CD4-positive, CD25-positive, alpha-beta regulatory T cell (primary cell): ENCODE data around the gene CSNK1G2. TPM values are rescaled to one million over a fixed set of nuclear protein-coding genes. Genes with fewer than 3 reads are reported as not detected.

Source experiments
- ATAC-seq, 2 donors: fragments of 150-1000 bp; cut with Tn5 transposase; one replicate each; pipeline ENCODE4 v1.10.0; 2021; ENCODE audit warnings: low read depth in 2 of 2, moderate number of reproducible peaks in 2 of 2, moderate library complexity in 1 of 2
- DNase-seq, 3 donors: peaks; one replicate each; pipeline versions ENCODE4 v3.0.0 to v3.0.0-alpha.2; 2012 to 2022; ENCODE audit warnings: mixed read lengths in 1 of 3
- H3K27ac ChIP-seq: one replicate; pipeline ENCODE4 v1.7.0; 2013; ENCODE audit warnings: mild to moderate bottlenecking, low read length; ENCODE audit not compliant: insufficient read depth, poor library complexity, severe bottlenecking
- H3K27me3 ChIP-seq: one replicate; pipeline ENCODE4 v1.7.0; 2013; ENCODE audit warnings: low read length; ENCODE audit not compliant: control insufficient read depth, insufficient read depth
- H3K36me3 ChIP-seq: one replicate; pipeline ENCODE4 v1.7.0; 2013; ENCODE audit warnings: mild to moderate bottlenecking, low read length, moderate library complexity; ENCODE audit not compliant: control insufficient read depth, insufficient read depth
- H3K4me1 ChIP-seq: 2 replicates; pipeline ENCODE4 v1.7.0; 2013; ENCODE audit warnings: mild to moderate bottlenecking, low read length; ENCODE audit not compliant: insufficient read depth, control insufficient read depth, poor library complexity, severe bottlenecking
- H3K4me3 ChIP-seq: one replicate; pipeline ENCODE4 v1.7.0; 2013; ENCODE audit warnings: low read depth, mild to moderate bottlenecking, low read length, moderate library complexity
- H3K9me3 ChIP-seq, 2 experiments: 1 replicate in 1 of 2; 2 replicates in 1 of 2; pipeline ENCODE4 v1.7.0; 2013; ENCODE audit warnings: low read length in 2 of 2, mild to moderate bottlenecking in 1 of 2, moderate library complexity in 1 of 2; ENCODE audit not compliant: control insufficient read depth in 2 of 2
- H3K27ac Mint-ChIP-seq, 3 donors: one replicate each; pipeline ENCODE4 v1.8.0; 2020 to 2022; ENCODE audit warnings: mild to moderate bottlenecking in 3 of 3, mixed read lengths in 3 of 3, moderate library complexity in 2 of 3
- H3K27me3 Mint-ChIP-seq: one replicate; pipeline ENCODE4 v1.8.0; 2022; ENCODE audit warnings: mild to moderate bottlenecking, mixed read lengths
- H3K36me3 Mint-ChIP-seq: one replicate; pipeline ENCODE4 v1.8.0; 2020; ENCODE audit warnings: mixed read lengths
- H3K4me1 Mint-ChIP-seq, 4 donors: one replicate each; pipeline ENCODE4 v1.8.0; 2020 to 2022; ENCODE audit warnings: mixed read lengths in 4 of 4, mild to moderate bottlenecking in 1 of 4
- H3K4me3 Mint-ChIP-seq, 4 donors: one replicate each; pipeline ENCODE4 v1.8.0; 2020 to 2022; ENCODE audit warnings: mild to moderate bottlenecking in 4 of 4, mixed read lengths in 4 of 4, moderate library complexity in 3 of 4
- H3K9me3 Mint-ChIP-seq, 7 donors: one replicate each; pipeline ENCODE4 v1.8.0; 2020 to 2022; ENCODE audit warnings: mixed read lengths in 7 of 7, mild to moderate bottlenecking in 3 of 7, moderate library complexity in 2 of 7
- polyA plus RNA-seq, 4 donors: library from polyadenylated mRNA; unstranded; fragments of 300-500 nt; fragmentation: Illumina TruSeq; gene quantifications; one replicate each; pipeline ENCODE4 v1.2.3, GENCODE V29; 2021
- total RNA-seq: library from RNA; stranded (reverse); gene quantifications from one replicate; pipeline ENCODE4 v1.2.3, GENCODE V29; 2022

The CSNK1G2 gene
- total and polyA plus RNA-seq, 5 donors from 2014 or later = 15.3 to 101 (median 17.9) TPM

DNA sequence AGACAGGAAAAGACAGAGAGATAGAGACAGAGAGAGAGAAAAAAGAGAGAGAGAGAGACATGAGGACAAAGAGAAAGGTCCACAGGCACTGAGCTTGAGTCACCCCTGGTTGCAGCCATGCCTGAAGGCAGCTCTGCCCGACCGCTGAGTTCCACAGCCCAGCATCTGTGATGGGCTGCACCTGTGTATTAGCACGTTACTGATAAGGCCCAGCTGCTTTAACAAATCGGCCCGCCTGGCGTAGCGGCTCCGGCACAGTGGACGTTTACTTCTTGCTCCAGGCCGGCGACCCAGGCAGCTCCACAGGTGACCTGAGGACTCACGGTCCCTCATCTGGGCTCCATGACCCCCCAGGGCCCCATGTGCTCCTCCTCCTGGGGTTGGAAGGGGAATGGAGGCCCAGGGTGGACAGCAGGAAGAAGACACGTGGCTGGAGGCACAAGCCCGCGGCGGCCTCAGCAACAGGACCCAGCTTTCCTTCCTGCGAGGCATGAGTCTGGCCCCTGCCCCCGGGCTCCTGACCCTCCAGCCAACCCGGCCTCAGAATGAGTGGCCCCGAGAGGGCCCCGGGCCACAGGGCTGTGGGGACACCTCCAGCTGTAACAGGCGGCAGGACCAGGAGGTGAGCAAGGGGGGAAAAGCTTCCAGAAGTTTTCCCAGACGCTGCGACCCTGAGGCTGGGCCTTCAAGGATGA lies 3.9 kb upstream of the CSNK1G2 start:
- Mint-ChIP-seq H3K4me1 (peaks cover 6 to 16% (median 12%) of the 10 kb centered on the region in 4 donors), H3K27me3 (peaks cover 12% of the 10 kb centered on the region), H3K9me3 (peaks cover 0 to 4% (median 1%) of the 10 kb centered on the region in 7 donors), H3K36me3 (no peaks in the 10 kb centered on the region), H3K4me3 (peak overlapping the region in 3 of 4 donors; percentile 63 to 73 (median 66)), H3K27ac (peak overlapping the region; percentile 34 to 96 (median 84))
- H3K4me3 ChIP-seq = no peak overlapping the region
- no peaks in the 10 kb centered on the region for H3K9me3 ChIP-seq
- DNase-seq = no peak
- H3K36me3 ChIP-seq = no peaks in the 10 kb centered on the region
- no peaks in the 10 kb centered on the region for H3K27me3 ChIP-seq
- H3K27ac ChIP-seq = no peak overlapping the region
- ATAC-seq = no peak
- peaks cover 7% of the 10 kb centered on the region for H3K4me1 ChIP-seq

DNA sequence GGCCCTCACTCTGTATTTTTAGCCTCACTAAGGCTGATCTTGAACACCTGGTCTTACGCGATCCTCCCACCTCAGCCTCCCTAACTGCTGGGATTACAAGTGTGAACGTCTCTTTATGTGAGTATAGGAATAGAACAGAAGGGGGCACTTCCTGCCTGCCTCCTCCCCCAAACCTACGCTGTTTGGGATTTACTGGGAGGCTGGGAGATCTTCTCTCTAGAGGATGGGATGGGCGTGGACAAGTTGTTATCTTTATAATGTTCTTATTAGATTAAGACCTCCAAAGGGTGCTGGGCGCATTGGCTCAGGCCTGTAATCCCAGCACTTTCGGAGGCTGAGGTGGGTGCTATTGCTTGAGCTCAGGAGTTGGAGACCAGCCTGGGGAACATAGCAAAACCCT lies 2.9 kb upstream of the CSNK1G2 start:
- Mint-ChIP-seq H3K27ac (peak overlapping the region; percentile 35 to 82 (median 48)), H3K4me3 (peak overlapping the region in 2 of 4 donors; percentile 23 to 73), H3K27me3 (peaks cover 12% of the 10 kb centered on the region), H3K9me3 (peaks cover 0 to 4% (median 1%) of the 10 kb centered on the region in 7 donors), H3K4me1 (peaks cover 6 to 21% (median 16%) of the 10 kb centered on the region in 4 donors), H3K36me3 (no peaks in the 10 kb centered on the region)
- Histone ChIP-seq H3K27me3 (no peaks in the 10 kb centered on the region), H3K4me1 (peaks cover 16% of the 10 kb centered on the region), H3K27ac (no peak overlapping the region), H3K9me3 (no peaks in the 10 kb centered on the region), H3K36me3 (no peaks in the 10 kb centered on the region), H3K4me3 (no peak overlapping the region)
- ATAC-seq (no peak), DNase-seq (no peak)

GRCh38 chr19:1942078-1942933 lies 1.3 kb downstream of the CSNK1G2 start:
- peaks cover 12% of the 10 kb centered on the region for H3K27me3 Mint-ChIP-seq
- H3K4me3 ChIP-seq = peak overlapping the region; percentile 76
- H3K4me3 Mint-ChIP-seq = peak overlapping the region; percentile 89 to 97 (median 94)
- peak; percentile 30 to 35 for ATAC-seq
- H3K4me1 Mint-ChIP-seq = peaks cover 6 to 34% (median 16%) of the 10 kb centered on the region in 4 donors
- H3K27me3 ChIP-seq = no peaks in the 10 kb centered on the region
- peak overlapping the region; percentile 95 to 98 (median 95) for H3K27ac Mint-ChIP-seq
- H3K36me3 Mint-ChIP-seq = no peaks in the 10 kb centered on the region
- H3K27ac ChIP-seq = peak overlapping the region; percentile 90
- DNase-seq = peak; percentile 59 to 76 (median 69)
- peaks cover 3% of the 10 kb centered on the region for H3K36me3 ChIP-seq
- H3K9me3 ChIP-seq = no peaks in the 10 kb centered on the region
- H3K9me3 Mint-ChIP-seq = no peaks in the 10 kb centered on the region
- peaks cover 33% of the 10 kb centered on the region for H3K4me1 ChIP-seq

GRCh38 chr19:1942934-1943555 lies 2.1 kb downstream of the CSNK1G2 start:
- Histone ChIP-seq H3K27ac (peak overlapping the region; percentile 90), H3K36me3 (peaks cover 3% of the 10 kb centered on the region), H3K9me3 (no peaks in the 10 kb centered on the region), H3K27me3 (no peaks in the 10 kb centered on the region), H3K4me3 (peak overlapping the region; percentile 68), H3K4me1 (peaks cover 33% of the 10 kb centered on the region)
- Mint-ChIP-seq H3K4me3 (peak overlapping the region; percentile 89 to 97 (median 94)), H3K27ac (peak overlapping the region; percentile 95 to 98 (median 95)), H3K27me3 (peaks cover 12% of the 10 kb centered on the region), H3K36me3 (no peaks in the 10 kb centered on the region), H3K9me3 (no peaks in the 10 kb centered on the region), H3K4me1 (peaks cover 6 to 34% (median 16%) of the 10 kb centered on the region in 4 donors)
- DNase-seq = no peak
- ATAC-seq = no peak

- DNase-seq (no peak), ATAC-seq (no peak)
- Histone ChIP-seq H3K9me3 (no peaks in the 10 kb centered on the region), H3K27ac (peak overlapping the region; percentile 90), H3K36me3 (peaks cover 3% of the 10 kb centered on the region), H3K27me3 (no peaks in the 10 kb centered on the region), H3K4me3 (no peak overlapping the region), H3K4me1 (peaks cover 33% of the 10 kb centered on the region)
- Mint-ChIP-seq H3K27me3 (peaks cover 12% of the 10 kb centered on the region), H3K27ac (peak overlapping the region in 2 of 3 donors; percentile 95 to 98), H3K9me3 (no peaks in the 10 kb centered on the region), H3K4me3 (peak overlapping the region; percentile 89 to 97 (median 94)), H3K4me1 (peaks cover 6 to 37% (median 17%) of the 10 kb centered on the region in 4 donors), H3K36me3 (no peaks in the 10 kb centered on the region)
These were observed 2.7 kb downstream of the CSNK1G2 start for GRCh38 chr19:1943661-1944087.

DNA sequence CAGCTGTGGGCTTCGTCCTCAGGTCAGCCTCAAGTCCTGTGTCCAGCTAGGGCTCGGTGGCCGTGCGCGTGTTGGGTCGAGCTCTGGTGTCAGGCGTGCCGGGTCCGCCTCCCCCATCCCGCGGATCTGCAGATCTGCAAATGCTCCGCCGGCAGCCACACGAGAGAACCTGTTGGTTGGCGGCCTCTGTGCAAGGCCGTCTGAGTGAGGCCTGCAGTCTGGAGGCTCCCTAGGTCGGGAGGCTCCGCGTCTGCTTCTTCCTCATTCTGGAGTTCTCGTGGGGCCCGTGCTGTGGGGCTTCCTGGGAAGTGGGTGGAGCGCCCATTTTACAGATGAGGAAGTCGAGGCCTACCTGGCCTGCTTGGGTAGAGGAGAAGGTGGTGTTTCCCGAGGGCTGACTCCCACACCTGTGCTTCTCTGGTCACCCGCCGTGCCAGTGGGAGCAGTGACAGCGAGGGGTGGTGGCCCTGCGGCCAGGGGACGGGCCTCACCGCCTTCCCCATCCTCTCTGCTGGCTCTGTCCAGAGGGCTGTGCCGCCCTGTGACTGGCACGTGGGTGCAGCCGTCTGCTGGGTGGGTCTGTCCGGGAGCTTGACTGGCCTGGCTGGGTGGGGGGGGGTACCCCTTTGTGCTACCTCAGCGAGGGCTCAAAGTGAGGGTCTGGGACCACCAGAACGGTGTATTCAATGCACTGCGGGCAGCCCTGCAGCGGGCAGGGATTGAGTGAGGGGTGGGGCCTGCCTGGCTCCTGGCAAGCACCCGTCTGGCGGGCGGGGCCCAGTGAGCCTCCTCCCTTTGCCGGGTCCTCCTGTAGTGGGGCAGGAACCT lies 3.3 kb downstream of the CSNK1G2 start:
- peak overlapping the region; percentile 90 for H3K27ac ChIP-seq
- H3K9me3 ChIP-seq = no peaks in the 10 kb centered on the region
- H3K4me3 ChIP-seq = no peak overlapping the region
- H3K27ac Mint-ChIP-seq = peak overlapping the region in 1 of 3 donors; percentile 83
- H3K36me3 Mint-ChIP-seq = no peaks in the 10 kb centered on the region
- H3K4me1 Mint-ChIP-seq = peaks cover 6 to 43% (median 21%) of the 10 kb centered on the region in 4 donors
- no peak for ATAC-seq
- H3K9me3 Mint-ChIP-seq = no peaks in the 10 kb centered on the region
- peaks cover 3% of the 10 kb centered on the region for H3K36me3 ChIP-seq
- peaks cover 12% of the 10 kb centered on the region for H3K27me3 Mint-ChIP-seq
- peaks cover 33% of the 10 kb centered on the region for H3K4me1 ChIP-seq
- DNase-seq = no peak
- peak overlapping the region in 3 of 4 donors; percentile 21 to 67 (median 35) for H3K4me3 Mint-ChIP-seq
- H3K27me3 ChIP-seq = no peaks in the 10 kb centered on the region
